SK-N-SH (cell line): Measurements from ENCODE around the gene DENND1A. TPM values are rescaled to one million over a fixed set of nuclear protein-coding genes. Genes with fewer than 3 reads are reported as not detected.

ENCODE experiments used
- CTCF ChIA-PET: fragments of 300-600, 350-600 bp; formaldehyde crosslinking; extraction: SDS; loops from one replicate; lab custom pipeline; 2021; lab: Yijun Ruan, JAX
- POLR2A ChIA-PET: fragments of 350-600 bp; sonication (Branson Sonifier 250); formaldehyde crosslinking; extraction: SDS; loops from one replicate; lab custom pipeline; 2020; ENCODE audit warnings: antibody characterized with exemption, inconsistent platforms; lab: Yijun Ruan, JAX
- DNase-seq: peaks from one replicate; pipeline ENCODE4 v3.0.0; 2012
- H2AFZ ChIP-seq: fragments of 200-600 bp; sonication (generic); 2 replicates; pipeline ENCODE4 v1.8.1; 2016; ENCODE audit warnings: antibody characterized with exemption, mild to moderate bottlenecking, low read depth
- H3F3A ChIP-seq: fragments of 200-600 bp; sonication (generic); replicated peaks from 2 replicates; pipeline ENCODE3; 2016; ENCODE audit warnings: antibody characterized with exemption, mild to moderate bottlenecking; ENCODE audit not compliant: insufficient read depth
- H3K27ac ChIP-seq, 2 experiments: fragments of 200-500 bp in 1 of 2; fragments of 200-600 bp in 1 of 2; sonication (Bioruptor generic) in 1 of 2; sonication (generic), shearing (Covaris generic) in 1 of 2; 2 replicates each; pipeline versions ENCODE4 v1.5.1 to v1.6.1; 2014 to 2016; ENCODE audit warnings: low read depth in 2 of 2, inconsistent platforms in 1 of 2, low read length in 1 of 2, mild to moderate bottlenecking in 1 of 2, mixed read lengths in 1 of 2
- H3K27me3 ChIP-seq: fragments of 200-600 bp; sonication (generic), shearing (Covaris generic); 2 replicates; pipeline ENCODE4 v1.6.1; 2016; ENCODE audit warnings: mixed run types; ENCODE audit not compliant: insufficient read depth
- H3K36me3 ChIP-seq, 2 experiments: fragments of 200-500 bp in 1 of 2; fragments of 200-600 bp in 1 of 2; sonication (Bioruptor generic) in 1 of 2; sonication (generic) in 1 of 2; replicated peaks in 1 of 2; 2 replicates each; pipeline versions ENCODE3 to v1.5.1; 2014 to 2016; ENCODE audit warnings: low read length in 1 of 2, mild to moderate bottlenecking in 1 of 2; ENCODE audit not compliant: insufficient read depth in 2 of 2, control insufficient read depth in 1 of 2
- H3K4me1 ChIP-seq, 2 experiments: fragments of 200-500 bp in 1 of 2; fragments of 200-600 bp in 1 of 2; sonication (Bioruptor generic) in 1 of 2; sonication (generic), shearing (Covaris generic) in 1 of 2; 2 replicates each; pipeline versions ENCODE4 v1.5.1 to v1.6.1; 2014 to 2016; ENCODE audit warnings: low read depth in 1 of 2, low read length in 1 of 2, mixed run types in 1 of 2; ENCODE audit not compliant: insufficient read depth in 2 of 2, control insufficient read depth in 1 of 2
- H3K4me2 ChIP-seq: fragments of 200-600 bp; sonication (generic), shearing (Covaris generic); 2 replicates; pipeline ENCODE4 v1.6.1; 2017; ENCODE audit warnings: mixed run types
- H3K4me3 ChIP-seq, 2 experiments: fragments of 200-500 bp in 1 of 2; fragments of 200-600 bp in 1 of 2; sonication (Bioruptor generic) in 1 of 2; sonication (generic), shearing (Covaris generic) in 1 of 2; 2 replicates each; pipeline versions ENCODE4 v1.5.1 to v1.8.1; 2014 to 2016; ENCODE audit warnings: low read depth in 2 of 2, inconsistent platforms in 1 of 2, low read length in 1 of 2, mild to moderate bottlenecking in 1 of 2, mixed read lengths in 1 of 2, moderate library complexity in 1 of 2
- H3K79me2 ChIP-seq: fragments of 200-600 bp; sonication (generic); 2 replicates; pipeline ENCODE4 v1.8.1; 2017; ENCODE audit warnings: mild to moderate bottlenecking; ENCODE audit not compliant: insufficient read depth
- H3K9ac ChIP-seq: fragments of 200-600 bp; sonication (generic); 2 replicates; pipeline ENCODE4 v1.6.1; 2017; ENCODE audit warnings: mixed run types
- H3K9me2 ChIP-seq: fragments of 200-600 bp; sonication (generic); 2 replicates; pipeline ENCODE4 v1.6.1; 2017; ENCODE audit warnings: mixed run types
- H3K9me3 ChIP-seq: fragments of 200-600 bp; sonication (generic); 2 replicates; pipeline ENCODE4 v1.6.1; 2017; ENCODE audit warnings: mixed run types, mild to moderate bottlenecking, moderate library complexity
- H4K20me1 ChIP-seq: fragments of 200-600 bp; sonication (generic); 2 replicates; pipeline ENCODE4 v1.6.1; 2017; ENCODE audit warnings: mild to moderate bottlenecking, mixed run types; ENCODE audit not compliant: insufficient read depth
- ELF1 ChIP-seq: IDR thresholded peaks from 2 replicates; pipeline ENCODE4 v1.4.0; 2012
- JUND ChIP-seq: IDR thresholded peaks from 2 replicates; pipeline ENCODE4 v1.4.0; 2012
- MEF2A ChIP-seq: IDR thresholded peaks from 2 replicates; pipeline ENCODE4 v1.4.0; 2012; ENCODE audit warnings: low read depth, borderline replicate concordance
- NRF1 ChIP-seq: IDR thresholded peaks from 2 replicates; pipeline ENCODE4 v1.6.1; 2012; ENCODE audit warnings: low read depth, mild to moderate bottlenecking, low read length
- RFX5 ChIP-seq: IDR thresholded peaks from 2 replicates; pipeline ENCODE4 v1.6.1; 2012; ENCODE audit warnings: mild to moderate bottlenecking, improper control_type of control experiment, low read length
- TAF1 ChIP-seq: IDR thresholded peaks from 2 replicates; pipeline ENCODE4 v1.6.1; 2012; ENCODE audit warnings: low read depth, mild to moderate bottlenecking, low read length, moderate library complexity, borderline replicate concordance
- WGBS: methylation state at CpG from one replicate; pipeline ENCODE4 v1.1.6; 2017; ENCODE audit warnings: low lambda C conversion rate; 5-methylcytosine and 5-hydroxymethylcytosine counted together
- polyA plus RNA-seq, 3 experiments: library from polyadenylated mRNA; depleted of rRNA; stranded (reverse); fragments of >200 nt; gene quantifications; 2 replicates each; pipeline ENCODE4 v1.2.3, GENCODE V29; 2012
- TF ChIP-seq, protein P1 (sequence below): IDR thresholded peaks from 2 replicates; pipeline ENCODE4 v1.4.0; 2012; ENCODE audit warnings: low read depth, borderline replicate concordance
- TF ChIP-seq, protein P2 (sequence below): fragments of 200-600 bp; sonication (generic); IDR thresholded peaks from 2 replicates; pipeline ENCODE4 v1.6.1; 2017; ENCODE audit warnings: antibody characterized with exemption, mild to moderate bottlenecking, moderate library complexity
- TF ChIP-seq, protein P3 (sequence below): fragments of 150-350 bp; IDR thresholded peaks from 2 replicates; pipeline ENCODE4 v1.6.1; 2017; ENCODE audit warnings: antibody characterized with exemption, low read length, low read depth, borderline replicate concordance
- TF ChIP-seq, protein P4 (sequence below): IDR thresholded peaks from 2 replicates; pipeline ENCODE4 v1.6.1; 2012; ENCODE audit warnings: mild to moderate bottlenecking, low read depth, low read length, moderate library complexity

The DENND1A gene
- polyA plus RNA-seq, 1 of the 3 experiments (the other 2 are of a cell fraction) = 25.4 TPM

DNA sequence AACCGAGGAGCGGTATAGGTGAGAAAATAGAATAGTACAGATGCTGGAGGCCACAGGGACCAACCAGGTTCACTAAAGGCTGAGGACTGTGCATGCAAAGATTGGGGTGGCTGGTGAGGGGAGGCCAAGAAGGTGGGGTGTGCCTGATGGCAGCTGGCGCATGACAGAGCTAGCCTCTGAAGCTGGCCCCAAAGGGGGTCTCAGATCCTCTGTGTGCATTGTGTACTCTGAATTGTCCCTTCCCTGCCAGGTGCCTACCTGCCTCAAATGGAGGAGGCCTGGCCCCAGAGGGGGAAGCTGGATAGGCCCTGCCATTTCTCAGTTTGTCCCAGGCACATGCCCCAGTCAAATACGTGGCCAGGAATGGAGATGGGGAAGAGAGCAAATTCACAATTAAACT, 510.8 kb downstream of the DENND1A start:
- Histone ChIP-seq H4K20me1 (no peaks in the 10 kb centered on the region), H3K4me3 (no peak overlapping the region), H3F3A (no peaks in the 10 kb centered on the region), H3K36me3 (peaks cover 0 to 12% of the 10 kb centered on the region in 2 experiments), H3K9ac (no peak overlapping the region), H2AFZ (no peak overlapping the region), H3K79me2 (no peaks in the 10 kb centered on the region), H3K9me3 (no peaks in the 10 kb centered on the region), H3K4me2 (no peak overlapping the region), H3K4me1 (no peaks in the 10 kb centered on the region), H3K9me2 (no peaks in the 10 kb centered on the region)
- 91% methylated on average over 4 of the region's 4 CpGs for WGBS
- no peak for DNase-seq
- CTCF ChIA-PET = no interaction called here
- TF ChIP-seq NRF1 (no peak), ELF1 (no peak), RFX5 (no peak), JUND (no peak), TAF1 (no peak), MEF2A (no peak)
- TF ChIP-seq, protein P1, sequence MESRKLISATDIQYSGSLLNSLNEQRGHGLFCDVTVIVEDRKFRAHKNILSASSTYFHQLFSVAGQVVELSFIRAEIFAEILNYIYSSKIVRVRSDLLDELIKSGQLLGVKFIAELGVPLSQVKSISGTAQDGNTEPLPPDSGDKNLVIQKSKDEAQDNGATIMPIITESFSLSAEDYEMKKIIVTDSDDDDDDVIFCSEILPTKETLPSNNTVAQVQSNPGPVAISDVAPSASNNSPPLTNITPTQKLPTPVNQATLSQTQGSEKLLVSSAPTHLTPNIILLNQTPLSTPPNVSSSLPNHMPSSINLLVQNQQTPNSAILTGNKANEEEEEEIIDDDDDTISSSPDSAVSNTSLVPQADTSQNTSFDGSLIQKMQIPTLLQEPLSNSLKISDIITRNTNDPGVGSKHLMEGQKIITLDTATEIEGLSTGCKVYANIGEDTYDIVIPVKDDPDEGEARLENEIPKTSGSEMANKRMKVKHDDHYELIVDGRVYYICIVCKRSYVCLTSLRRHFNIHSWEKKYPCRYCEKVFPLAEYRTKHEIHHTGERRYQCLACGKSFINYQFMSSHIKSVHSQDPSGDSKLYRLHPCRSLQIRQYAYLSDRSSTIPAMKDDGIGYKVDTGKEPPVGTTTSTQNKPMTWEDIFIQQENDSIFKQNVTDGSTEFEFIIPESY = no peak
- TF ChIP-seq, protein P2, sequence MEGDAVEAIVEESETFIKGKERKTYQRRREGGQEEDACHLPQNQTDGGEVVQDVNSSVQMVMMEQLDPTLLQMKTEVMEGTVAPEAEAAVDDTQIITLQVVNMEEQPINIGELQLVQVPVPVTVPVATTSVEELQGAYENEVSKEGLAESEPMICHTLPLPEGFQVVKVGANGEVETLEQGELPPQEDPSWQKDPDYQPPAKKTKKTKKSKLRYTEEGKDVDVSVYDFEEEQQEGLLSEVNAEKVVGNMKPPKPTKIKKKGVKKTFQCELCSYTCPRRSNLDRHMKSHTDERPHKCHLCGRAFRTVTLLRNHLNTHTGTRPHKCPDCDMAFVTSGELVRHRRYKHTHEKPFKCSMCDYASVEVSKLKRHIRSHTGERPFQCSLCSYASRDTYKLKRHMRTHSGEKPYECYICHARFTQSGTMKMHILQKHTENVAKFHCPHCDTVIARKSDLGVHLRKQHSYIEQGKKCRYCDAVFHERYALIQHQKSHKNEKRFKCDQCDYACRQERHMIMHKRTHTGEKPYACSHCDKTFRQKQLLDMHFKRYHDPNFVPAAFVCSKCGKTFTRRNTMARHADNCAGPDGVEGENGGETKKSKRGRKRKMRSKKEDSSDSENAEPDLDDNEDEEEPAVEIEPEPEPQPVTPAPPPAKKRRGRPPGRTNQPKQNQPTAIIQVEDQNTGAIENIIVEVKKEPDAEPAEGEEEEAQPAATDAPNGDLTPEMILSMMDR = no peak
- TF ChIP-seq, protein P3, sequence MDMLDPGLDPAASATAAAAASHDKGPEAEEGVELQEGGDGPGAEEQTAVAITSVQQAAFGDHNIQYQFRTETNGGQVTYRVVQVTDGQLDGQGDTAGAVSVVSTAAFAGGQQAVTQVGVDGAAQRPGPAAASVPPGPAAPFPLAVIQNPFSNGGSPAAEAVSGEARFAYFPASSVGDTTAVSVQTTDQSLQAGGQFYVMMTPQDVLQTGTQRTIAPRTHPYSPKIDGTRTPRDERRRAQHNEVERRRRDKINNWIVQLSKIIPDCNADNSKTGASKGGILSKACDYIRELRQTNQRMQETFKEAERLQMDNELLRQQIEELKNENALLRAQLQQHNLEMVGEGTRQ = no peak
- TF ChIP-seq, protein P4, sequence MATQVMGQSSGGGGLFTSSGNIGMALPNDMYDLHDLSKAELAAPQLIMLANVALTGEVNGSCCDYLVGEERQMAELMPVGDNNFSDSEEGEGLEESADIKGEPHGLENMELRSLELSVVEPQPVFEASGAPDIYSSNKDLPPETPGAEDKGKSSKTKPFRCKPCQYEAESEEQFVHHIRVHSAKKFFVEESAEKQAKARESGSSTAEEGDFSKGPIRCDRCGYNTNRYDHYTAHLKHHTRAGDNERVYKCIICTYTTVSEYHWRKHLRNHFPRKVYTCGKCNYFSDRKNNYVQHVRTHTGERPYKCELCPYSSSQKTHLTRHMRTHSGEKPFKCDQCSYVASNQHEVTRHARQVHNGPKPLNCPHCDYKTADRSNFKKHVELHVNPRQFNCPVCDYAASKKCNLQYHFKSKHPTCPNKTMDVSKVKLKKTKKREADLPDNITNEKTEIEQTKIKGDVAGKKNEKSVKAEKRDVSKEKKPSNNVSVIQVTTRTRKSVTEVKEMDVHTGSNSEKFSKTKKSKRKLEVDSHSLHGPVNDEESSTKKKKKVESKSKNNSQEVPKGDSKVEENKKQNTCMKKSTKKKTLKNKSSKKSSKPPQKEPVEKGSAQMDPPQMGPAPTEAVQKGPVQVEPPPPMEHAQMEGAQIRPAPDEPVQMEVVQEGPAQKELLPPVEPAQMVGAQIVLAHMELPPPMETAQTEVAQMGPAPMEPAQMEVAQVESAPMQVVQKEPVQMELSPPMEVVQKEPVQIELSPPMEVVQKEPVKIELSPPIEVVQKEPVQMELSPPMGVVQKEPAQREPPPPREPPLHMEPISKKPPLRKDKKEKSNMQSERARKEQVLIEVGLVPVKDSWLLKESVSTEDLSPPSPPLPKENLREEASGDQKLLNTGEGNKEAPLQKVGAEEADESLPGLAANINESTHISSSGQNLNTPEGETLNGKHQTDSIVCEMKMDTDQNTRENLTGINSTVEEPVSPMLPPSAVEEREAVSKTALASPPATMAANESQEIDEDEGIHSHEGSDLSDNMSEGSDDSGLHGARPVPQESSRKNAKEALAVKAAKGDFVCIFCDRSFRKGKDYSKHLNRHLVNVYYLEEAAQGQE = no peak
- TF ChIP-seq, all 33 proteins: peak for 0
- POLR2A ChIA-PET = no interaction called here
- Histone ChIP-seq H3K27me3 (no peaks in the 10 kb centered on the region), H3K27ac (no peak overlapping the region)
